GM23338 (cell line): ENCODE data around the gene SNX15. TPM values are rescaled to one million over a fixed set of nuclear protein-coding genes. Genes with fewer than 3 reads are reported as not detected.

ENCODE experiments used
- ATAC-seq: fragments of 200-7000 bp; cut with Tn5 transposase; 3 replicates; pipeline ENCODE4 v1.9.1; 2020
- DNase-seq: peaks from one replicate; pipeline ENCODE4 v3.0.0-alpha.2; 2015; ENCODE audit warnings: low spot score
- H2AFZ ChIP-seq: fragments of 200-600 bp; sonication (generic); 2 replicates; pipeline ENCODE4 v1.8.0; 2016; ENCODE audit warnings: antibody characterized with exemption, mild to moderate bottlenecking, moderate library complexity
- H3F3A ChIP-seq: fragments of 200-600 bp; sonication (generic); replicated peaks from 2 replicates; pipeline ENCODE4 v1.8.0; 2017; ENCODE audit warnings: antibody characterized with exemption, mixed run types, low read depth
- H3K27ac ChIP-seq: fragments of 200-600 bp; sonication (generic); 2 replicates; pipeline ENCODE4 v1.6.1; 2016; ENCODE audit warnings: low read depth
- H3K27me3 ChIP-seq: fragments of 200-600 bp; sonication (generic); 2 replicates; pipeline ENCODE4 v1.8.0; 2016; ENCODE audit warnings: mild to moderate bottlenecking, mixed run types, moderate library complexity; ENCODE audit not compliant: insufficient read depth
- H3K36me3 ChIP-seq: fragments of 200-600 bp; sonication (generic); 2 replicates; pipeline ENCODE4 v1.8.0; 2016; ENCODE audit warnings: mild to moderate bottlenecking; ENCODE audit not compliant: insufficient read depth
- H3K4me1 ChIP-seq: fragments of 200-600 bp; sonication (generic); 2 replicates; pipeline ENCODE4 v1.8.0; 2016; ENCODE audit warnings: mild to moderate bottlenecking, moderate library complexity; ENCODE audit not compliant: insufficient read depth
- H3K4me2 ChIP-seq: fragments of 200-600 bp; sonication (generic); 2 replicates; pipeline ENCODE4 v1.7.1; 2017; ENCODE audit warnings: mixed run types
- H3K4me3 ChIP-seq: fragments of 200-600 bp; sonication (generic); 2 replicates; pipeline ENCODE4 v1.6.1; 2016; ENCODE audit warnings: mixed run types
- H3K79me2 ChIP-seq: fragments of 200-600 bp; sonication (generic); replicated peaks from 2 replicates; pipeline ENCODE4 v1.8.0; 2017; ENCODE audit warnings: mild to moderate bottlenecking; ENCODE audit not compliant: insufficient read depth
- H3K9me2 ChIP-seq: fragments of 200-600 bp; sonication (generic); 2 replicates; pipeline ENCODE4 v1.8.0; 2017; ENCODE audit not compliant: insufficient read depth
- H4K20me1 ChIP-seq: fragments of 200-600 bp; sonication (generic); replicated peaks from 2 replicates; pipeline ENCODE4 v1.8.0; 2017; ENCODE audit warnings: mild to moderate bottlenecking; ENCODE audit not compliant: insufficient read depth
- H3K27ac Mint-ChIP-seq: 2 replicates; pipeline ENCODE4 v1.8.0; 2020; ENCODE audit warnings: inconsistent platforms, mild to moderate bottlenecking, moderate library complexity, mixed read lengths
- H3K27me3 Mint-ChIP-seq: 3 replicates; pipeline ENCODE4 v1.8.0; 2022; ENCODE audit warnings: low read depth, mild to moderate bottlenecking, moderate library complexity, mixed read lengths, inconsistent platforms; ENCODE audit not compliant: insufficient read depth, poor library complexity
- H3K36me3 Mint-ChIP-seq: 3 replicates; pipeline ENCODE4 v1.8.0; 2021; ENCODE audit warnings: low read depth, mild to moderate bottlenecking, inconsistent platforms, moderate library complexity, mixed read lengths
- H3K4me1 Mint-ChIP-seq: 3 replicates; pipeline ENCODE4 v1.8.0; 2020; ENCODE audit warnings: mild to moderate bottlenecking, inconsistent platforms, mixed read lengths
- H3K4me3 Mint-ChIP-seq: 3 replicates; pipeline ENCODE4 v1.8.0; 2021; ENCODE audit warnings: moderate library complexity, mild to moderate bottlenecking, inconsistent platforms, mixed read lengths
- H3K9me3 Mint-ChIP-seq: 3 replicates; pipeline ENCODE4 v1.8.0; 2020; ENCODE audit warnings: moderate library complexity, mild to moderate bottlenecking, inconsistent platforms, mixed read lengths
- CREB1 ChIP-seq: fragments of 250-450 bp; sonication (Bioruptor Pico); IDR thresholded peaks from 2 replicates; pipeline ENCODE4 v1.5.0; 2020; ENCODE audit warnings: low read depth, mild to moderate bottlenecking, moderate library complexity
- CTCF ChIP-seq, 2 experiments: fragments of 200-600 bp in 1 of 2; sonication (generic) in 1 of 2; conservative IDR thresholded peaks; 2 replicates each; pipeline versions ENCODE4 v1.5.1 to v1.6.1; 2016 to 2017; ENCODE audit warnings: antibody characterized with exemption in 2 of 2, low read depth in 2 of 2, mild to moderate bottlenecking in 2 of 2, moderate library complexity in 1 of 2
- ETS1 ChIP-seq: IDR thresholded peaks from 2 replicates; pipeline ENCODE4 v1.6.1; 2016; ENCODE audit warnings: antibody characterized with exemption
- EZH2 ChIP-seq: fragments of 200-600 bp; sonication (generic); IDR thresholded peaks from one replicate; pipeline ENCODE4 v1.8.0; 2017; ENCODE audit warnings: antibody characterized with exemption, mild to moderate bottlenecking, low read depth; ENCODE audit not compliant: unreplicated experiment
- EZH2phosphoT487 ChIP-seq: fragments of 200-600 bp; sonication (generic); IDR thresholded peaks from one replicate; pipeline ENCODE4 v1.8.1; 2018; ENCODE audit warnings: antibody characterized with exemption; ENCODE audit not compliant: unreplicated experiment
- JUNB ChIP-seq: IDR thresholded peaks from one replicate; pipeline ENCODE4 v1.6.1; 2016; ENCODE audit warnings: antibody characterized with exemption; ENCODE audit not compliant: unreplicated experiment
- NANOG ChIP-seq: IDR thresholded peaks from 2 replicates; pipeline ENCODE4 v1.6.1; 2016; ENCODE audit warnings: antibody characterized with exemption, borderline replicate concordance
- POLR2AphosphoS5 ChIP-seq: IDR thresholded peaks from 2 replicates; pipeline ENCODE4 v1.6.1; 2016; ENCODE audit warnings: antibody characterized with exemption, low read depth
- REST ChIP-seq: IDR thresholded peaks from one replicate; pipeline ENCODE4 v1.6.1; 2018; ENCODE audit warnings: antibody characterized with exemption; ENCODE audit not compliant: unreplicated experiment
- STAT1 ChIP-seq: IDR thresholded peaks from one replicate; pipeline ENCODE4 v1.6.1; 2016; ENCODE audit warnings: antibody characterized with exemption; ENCODE audit not compliant: unreplicated experiment
- ZNF114 ChIP-seq: fragments of 250-450 bp; sonication (Bioruptor Pico); IDR thresholded peaks from 2 replicates; pipeline ENCODE4 v1.5.0; 2020; ENCODE audit warnings: mild to moderate bottlenecking, moderate library complexity
- ZNF331 ChIP-seq: fragments of 250-450 bp; sonication (Bioruptor Pico); IDR thresholded peaks from 2 replicates; pipeline ENCODE4 v1.5.0; 2020; ENCODE audit warnings: low read depth, mild to moderate bottlenecking, moderate library complexity
- ZNF462 ChIP-seq: fragments of 250-450 bp; sonication (Bioruptor Pico); IDR thresholded peaks from 2 replicates; pipeline ENCODE4 v1.5.0; 2020; ENCODE audit warnings: mild to moderate bottlenecking, moderate library complexity
- polyA plus RNA-seq: library from polyadenylated mRNA; unstranded; fragments of >200 nt; fragmentation: Nextera tagmentation; extraction: Ambion mirVana; gene quantifications from 2 replicates; pipeline ENCODE4 v1.2.1, GENCODE V29; 2016
- total RNA-seq: library from RNA; depleted of rRNA; stranded (reverse); fragments of >200 nt; shearing (Covaris generic); gene quantifications from 2 replicates; pipeline ENCODE4 v1.2.3, GENCODE V29; 2014

The SNX15 gene
- total and polyA plus RNA-seq, 2 experiments from 2014 or later, result 13.0 to 21.4 TPM

- Histone ChIP-seq H4K20me1 (no peaks in the 10 kb centered on the region), H3K9me2 (no peaks in the 10 kb centered on the region), H3K79me2 (no peaks in the 10 kb centered on the region), H3K4me1 (no peaks in the 10 kb centered on the region), H3K27ac (no peak overlapping the region), H3F3A (no peaks in the 10 kb centered on the region), H3K4me2 (no peak overlapping the region), H3K36me3 (no peaks in the 10 kb centered on the region), H3K27me3 (no peaks in the 10 kb centered on the region), H3K4me3 (no peak overlapping the region), H2AFZ (no peak overlapping the region)
- no peak overlapping the region for H3K4me3 Mint-ChIP-seq
- ATAC-seq, result no peak
- peaks cover 2% of the 10 kb centered on the region for H3K4me1 Mint-ChIP-seq
- H3K9me3 Mint-ChIP-seq, result no peaks in the 10 kb centered on the region
- TF ChIP-seq CREB1 (CRISPR knock-in tag) (no peak), NANOG (no peak), CTCF (conservative IDR thresholded peaks at IDR 0.05; ENCODE audit: low read depth in 2 of 2) (no peak), ZNF331 (CRISPR knock-in tag) (no peak), EZH2 (no peak), STAT1 (no peak), POLR2AphosphoS5 (no peak), EZH2phosphoT487 (no peak), ZNF114 (CRISPR knock-in tag) (no peak), JUNB (no peak), ZNF462 (CRISPR knock-in tag) (no peak), ETS1 (no peak), REST (no peak)
- no peaks in the 10 kb centered on the region for H3K36me3 Mint-ChIP-seq
- no peak for DNase-seq
- H3K27ac Mint-ChIP-seq, result no peak overlapping the region
- H3K27me3 Mint-ChIP-seq, result peaks cover 9% of the 10 kb centered on the region
Measured at GRCh38 chr11:65057526-65057925, 30.3 kb downstream of the SNX15 start.
